Upper lobe of left lung (tissue), 4 donors: ENCODE measurements around the gene KCNK15.

Source experiments
- POLR2A ChIP-seq, 4 donors: fragments of 450-650 bp; IDR thresholded peaks; one replicate each; pipeline ENCODE4 v1.5.1; 2016 to 2017; ENCODE audit warnings: antibody characterized with exemption in 4 of 4, mild to moderate bottlenecking in 2 of 4
- TF ChIP-seq, protein P1 (sequence below), 6 experiments: fragments of 450-650 bp in 4 of 6; fragments of 200-600 bp in 2 of 6; sonication (generic) in 2 of 6; IDR thresholded peaks; one replicate each; pipeline ENCODE4 v1.5.1; 2016 to 2019; ENCODE audit warnings: antibody characterized with exemption in 6 of 6

DNA sequence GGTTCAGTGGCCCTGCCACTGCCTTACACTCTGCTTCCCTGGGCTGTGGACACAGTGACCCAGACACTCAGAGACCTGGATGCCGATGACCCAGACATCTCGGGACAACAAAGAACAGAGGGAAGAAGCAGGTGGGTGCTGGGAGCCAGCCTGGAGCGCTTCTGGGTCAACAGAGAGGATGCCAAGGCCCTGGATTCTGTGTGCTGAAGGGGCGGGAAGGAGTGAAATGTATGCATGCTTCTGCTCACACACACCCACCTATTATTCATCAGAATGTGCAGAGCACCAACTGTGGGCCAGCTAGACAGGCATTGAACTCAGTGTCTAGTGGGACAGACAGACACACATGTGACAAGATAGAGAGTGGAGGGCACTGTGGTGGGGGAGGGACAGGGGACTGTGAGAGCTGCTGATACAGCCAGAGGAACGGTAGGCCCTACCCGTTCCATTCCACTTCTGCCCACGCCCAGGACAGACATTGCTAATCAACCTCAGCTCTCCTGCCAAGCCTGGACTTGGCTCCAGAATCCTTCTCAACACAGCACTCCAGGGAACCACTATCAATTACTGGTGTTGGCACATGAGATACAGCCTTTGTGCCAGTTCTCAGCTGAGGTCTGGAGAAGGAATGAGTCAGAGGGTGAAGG lies 20.2 kb downstream of the KCNK15 start:
- TF ChIP-seq, protein P1, sequence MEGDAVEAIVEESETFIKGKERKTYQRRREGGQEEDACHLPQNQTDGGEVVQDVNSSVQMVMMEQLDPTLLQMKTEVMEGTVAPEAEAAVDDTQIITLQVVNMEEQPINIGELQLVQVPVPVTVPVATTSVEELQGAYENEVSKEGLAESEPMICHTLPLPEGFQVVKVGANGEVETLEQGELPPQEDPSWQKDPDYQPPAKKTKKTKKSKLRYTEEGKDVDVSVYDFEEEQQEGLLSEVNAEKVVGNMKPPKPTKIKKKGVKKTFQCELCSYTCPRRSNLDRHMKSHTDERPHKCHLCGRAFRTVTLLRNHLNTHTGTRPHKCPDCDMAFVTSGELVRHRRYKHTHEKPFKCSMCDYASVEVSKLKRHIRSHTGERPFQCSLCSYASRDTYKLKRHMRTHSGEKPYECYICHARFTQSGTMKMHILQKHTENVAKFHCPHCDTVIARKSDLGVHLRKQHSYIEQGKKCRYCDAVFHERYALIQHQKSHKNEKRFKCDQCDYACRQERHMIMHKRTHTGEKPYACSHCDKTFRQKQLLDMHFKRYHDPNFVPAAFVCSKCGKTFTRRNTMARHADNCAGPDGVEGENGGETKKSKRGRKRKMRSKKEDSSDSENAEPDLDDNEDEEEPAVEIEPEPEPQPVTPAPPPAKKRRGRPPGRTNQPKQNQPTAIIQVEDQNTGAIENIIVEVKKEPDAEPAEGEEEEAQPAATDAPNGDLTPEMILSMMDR (IDR thresholded peaks at IDR 0.05), result no peak
- no peak for TF ChIP-seq POLR2A (IDR thresholded peaks at IDR 0.05)
